Measurements from ENCODE around the gene CD226.

CD226 gene

DNA sequence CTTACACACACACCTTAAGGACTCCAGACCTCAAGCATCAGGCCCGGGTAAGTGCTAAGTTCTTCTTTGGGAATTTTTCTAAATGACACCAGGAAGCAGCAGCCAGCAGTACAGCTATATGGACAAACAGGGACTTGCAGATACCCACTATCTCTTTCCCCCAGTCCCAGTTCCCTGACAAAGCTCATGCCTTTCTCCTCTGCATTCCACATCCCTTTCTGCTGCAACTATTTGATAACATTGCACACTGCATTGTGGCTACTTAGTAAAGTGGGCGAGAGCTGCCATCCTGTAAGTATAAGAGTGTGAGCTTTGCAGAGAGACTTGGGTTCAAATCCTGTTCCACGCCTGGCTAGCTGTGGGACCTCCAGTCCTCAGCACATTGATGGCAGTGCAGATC, 14.0 kb upstream of the CD226 start:
- no peaks in the 10 kb centered on the region for H3F3A ChIP-seq (ENCODE audit: insufficient read depth)
- no peak overlapping the region for H3K4me2 ChIP-seq (ENCODE audit: low read depth, low read length, poor library complexity, severe bottlenecking)
- no peaks in the 10 kb centered on the region for H3K9me3 ChIP-seq (ENCODE audit: insufficient read depth, low read length)
- H3K9me2 ChIP-seq (replicated peaks; ENCODE audit: insufficient read depth, low read length) = no peaks in the 10 kb centered on the region
- no peak overlapping the region for H2AFZ ChIP-seq (ENCODE audit: low read depth, low read length, severe bottlenecking)
- TF ChIP-seq, protein P1, sequence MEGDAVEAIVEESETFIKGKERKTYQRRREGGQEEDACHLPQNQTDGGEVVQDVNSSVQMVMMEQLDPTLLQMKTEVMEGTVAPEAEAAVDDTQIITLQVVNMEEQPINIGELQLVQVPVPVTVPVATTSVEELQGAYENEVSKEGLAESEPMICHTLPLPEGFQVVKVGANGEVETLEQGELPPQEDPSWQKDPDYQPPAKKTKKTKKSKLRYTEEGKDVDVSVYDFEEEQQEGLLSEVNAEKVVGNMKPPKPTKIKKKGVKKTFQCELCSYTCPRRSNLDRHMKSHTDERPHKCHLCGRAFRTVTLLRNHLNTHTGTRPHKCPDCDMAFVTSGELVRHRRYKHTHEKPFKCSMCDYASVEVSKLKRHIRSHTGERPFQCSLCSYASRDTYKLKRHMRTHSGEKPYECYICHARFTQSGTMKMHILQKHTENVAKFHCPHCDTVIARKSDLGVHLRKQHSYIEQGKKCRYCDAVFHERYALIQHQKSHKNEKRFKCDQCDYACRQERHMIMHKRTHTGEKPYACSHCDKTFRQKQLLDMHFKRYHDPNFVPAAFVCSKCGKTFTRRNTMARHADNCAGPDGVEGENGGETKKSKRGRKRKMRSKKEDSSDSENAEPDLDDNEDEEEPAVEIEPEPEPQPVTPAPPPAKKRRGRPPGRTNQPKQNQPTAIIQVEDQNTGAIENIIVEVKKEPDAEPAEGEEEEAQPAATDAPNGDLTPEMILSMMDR (IDR thresholded peaks at IDR 0.05; ENCODE audit: insufficient read depth, low read length, poor library complexity, severe bottlenecking) = no peak
- TF ChIP-seq EZH2phosphoT487 (conservative IDR thresholded peaks at IDR 0.05; ENCODE audit: low read length) = no peak
- H3K27ac ChIP-seq (ENCODE audit: low read depth, low read length) = no peak overlapping the region
- no peaks in the 10 kb centered on the region for H3K36me3 ChIP-seq (ENCODE audit: low read length)
- H3K9ac ChIP-seq (ENCODE audit: low read length) = no peak overlapping the region
- H3K79me2 ChIP-seq (ENCODE audit: insufficient read depth, low read length) = no peaks in the 10 kb centered on the region
- no peaks in the 10 kb centered on the region for H4K20me1 ChIP-seq (ENCODE audit: low read depth, low read length)
- H3K4me3 ChIP-seq (ENCODE audit: insufficient read depth, low read length, poor library complexity, severe bottlenecking) = no peak overlapping the region
- H3K27me3 ChIP-seq (ENCODE audit: low read length) = no peaks in the 10 kb centered on the region

DNA sequence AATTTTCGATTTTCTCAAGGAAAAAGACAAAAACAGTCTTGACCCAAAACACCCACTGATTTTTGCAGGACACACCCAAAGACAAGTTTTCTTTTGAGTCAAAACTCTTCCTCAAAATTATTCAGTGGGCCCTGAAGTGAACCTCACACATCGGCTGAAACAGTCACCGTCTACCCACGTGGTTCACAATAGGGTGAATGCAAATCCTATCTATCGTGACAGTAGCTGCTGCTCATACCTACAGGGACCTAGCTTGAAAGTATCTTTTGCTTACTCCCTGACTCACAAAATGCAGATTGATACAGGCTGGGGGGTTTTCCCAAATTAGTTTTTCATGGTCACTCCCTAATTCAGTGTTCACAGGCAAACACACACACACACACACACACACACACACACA, 10.7 kb upstream of the CD226 start:
- Histone ChIP-seq H3K27ac (ENCODE audit: low read depth, low read length) (no peak overlapping the region), H3K36me3 (ENCODE audit: low read length) (no peaks in the 10 kb centered on the region), H3K27me3 (ENCODE audit: low read length) (no peaks in the 10 kb centered on the region), H3K9me2 (replicated peaks; ENCODE audit: insufficient read depth, low read length) (no peaks in the 10 kb centered on the region), H2AFZ (ENCODE audit: low read depth, low read length, severe bottlenecking) (no peak overlapping the region), H3K4me2 (ENCODE audit: low read depth, low read length, poor library complexity, severe bottlenecking) (no peak overlapping the region), H3F3A (ENCODE audit: insufficient read depth) (no peaks in the 10 kb centered on the region), H3K4me3 (ENCODE audit: insufficient read depth, low read length, poor library complexity, severe bottlenecking) (no peak overlapping the region), H3K9me3 (ENCODE audit: insufficient read depth, low read length) (no peaks in the 10 kb centered on the region), H3K9ac (ENCODE audit: low read length) (no peak overlapping the region), H4K20me1 (ENCODE audit: low read depth, low read length) (no peaks in the 10 kb centered on the region), H3K79me2 (ENCODE audit: insufficient read depth, low read length) (no peaks in the 10 kb centered on the region)
- TF ChIP-seq EZH2phosphoT487 (conservative IDR thresholded peaks at IDR 0.05; ENCODE audit: low read length) = no peak
- TF ChIP-seq, protein P1 (IDR thresholded peaks at IDR 0.05; ENCODE audit: insufficient read depth, low read length, poor library complexity, severe bottlenecking) = no peak

DNA sequence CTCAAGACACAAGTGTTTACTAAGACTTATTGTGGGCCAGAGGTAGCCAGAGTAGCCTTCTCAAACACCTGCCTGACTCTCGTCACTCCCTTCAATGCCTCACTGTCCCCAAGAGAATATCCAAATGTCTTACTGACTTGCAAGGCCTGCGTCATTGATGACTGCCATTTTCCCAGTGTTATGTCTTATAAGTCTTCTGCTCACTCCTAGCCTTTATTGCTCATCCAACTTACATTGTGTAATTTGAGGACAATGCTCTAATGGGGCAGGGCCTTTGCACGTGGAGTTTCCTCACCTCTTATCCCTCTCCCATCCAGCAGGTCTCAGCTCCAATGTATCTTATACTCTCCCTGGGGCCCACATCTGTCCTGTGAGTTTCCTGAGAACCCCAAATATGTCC, 10.1 kb upstream of the CD226 start:
- no peak overlapping the region for H3K9ac ChIP-seq (ENCODE audit: low read length)

DNA sequence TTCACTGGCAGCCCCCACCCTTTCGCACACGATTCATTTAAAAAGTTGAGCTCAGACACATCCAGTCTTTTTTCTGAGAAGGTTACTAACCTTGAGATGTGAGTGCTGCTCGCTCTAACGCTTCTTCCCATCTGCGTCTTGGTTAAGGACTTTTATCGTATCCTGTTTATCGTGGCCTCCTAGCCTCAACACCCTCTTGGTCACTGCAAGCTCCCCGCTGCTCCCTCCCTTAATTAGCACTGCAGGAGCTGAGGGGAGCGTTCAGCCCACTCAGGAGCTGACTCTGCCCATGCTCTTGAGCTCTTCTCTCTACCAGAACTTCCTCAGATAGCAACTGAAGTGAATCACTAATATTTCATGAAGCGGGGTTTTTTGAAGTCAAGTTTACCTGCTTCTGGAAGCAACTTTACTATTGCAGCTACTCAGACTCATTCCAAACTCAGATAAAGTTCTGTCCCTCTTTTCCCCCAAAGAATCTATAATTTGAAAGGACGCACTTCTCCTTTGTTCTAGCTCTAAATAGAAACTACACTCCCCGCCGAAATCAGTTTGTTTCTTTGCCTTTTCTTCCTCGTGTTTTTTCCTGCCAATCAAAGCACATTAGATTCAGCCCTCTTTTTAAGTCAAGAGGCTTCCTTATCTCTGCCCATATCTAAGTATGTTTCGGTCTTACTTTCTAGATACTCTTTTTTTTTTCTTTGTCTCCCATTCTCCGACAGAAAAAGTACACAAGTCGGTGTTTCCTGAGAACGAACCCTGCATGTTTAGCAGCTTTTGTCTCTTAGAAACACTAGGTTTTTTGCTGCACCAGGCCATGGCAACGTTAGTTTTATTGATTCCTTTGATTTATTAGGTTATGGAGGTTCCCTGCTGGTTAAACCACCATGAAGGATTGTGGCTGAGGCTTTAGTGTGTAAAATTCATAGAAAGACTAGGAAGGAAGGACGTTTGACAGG, 9.3 kb upstream of the CD226 start:
- no peaks in the 10 kb centered on the region for H4K20me1 ChIP-seq (ENCODE audit: low read depth, low read length)
- no peak overlapping the region for H3K27ac ChIP-seq (ENCODE audit: low read depth, low read length)
- H3K4me3 ChIP-seq (ENCODE audit: insufficient read depth, low read length, poor library complexity, severe bottlenecking) = no peak overlapping the region
- no peaks in the 10 kb centered on the region for H3K36me3 ChIP-seq (ENCODE audit: low read length)
- H3K4me2 ChIP-seq (ENCODE audit: low read depth, low read length, poor library complexity, severe bottlenecking) = no peak overlapping the region
- no peaks in the 10 kb centered on the region for H3K9me3 ChIP-seq (ENCODE audit: insufficient read depth, low read length)
- no peak overlapping the region for H2AFZ ChIP-seq (ENCODE audit: low read depth, low read length, severe bottlenecking)
- H3F3A ChIP-seq (ENCODE audit: insufficient read depth) = no peaks in the 10 kb centered on the region
- H3K9ac ChIP-seq (ENCODE audit: low read length) = no peak overlapping the region
- no peaks in the 10 kb centered on the region for H3K27me3 ChIP-seq (ENCODE audit: low read length)
- TF ChIP-seq EZH2phosphoT487 (conservative IDR thresholded peaks at IDR 0.05; ENCODE audit: low read length) = no peak
- TF ChIP-seq, protein P1 (IDR thresholded peaks at IDR 0.05; ENCODE audit: insufficient read depth, low read length, poor library complexity, severe bottlenecking) = no peak
- no peaks in the 10 kb centered on the region for H3K79me2 ChIP-seq (ENCODE audit: insufficient read depth, low read length)
- no peaks in the 10 kb centered on the region for H3K9me2 ChIP-seq (replicated peaks; ENCODE audit: insufficient read depth, low read length)

More for the DNA sequence above, 10.1 kb upstream of the CD226 start:
- no peak overlapping the region for H3K4me3 ChIP-seq (ENCODE audit: insufficient read depth, low read length, poor library complexity, severe bottlenecking)
- H2AFZ ChIP-seq (ENCODE audit: low read depth, low read length, severe bottlenecking) = no peak overlapping the region
- H3K79me2 ChIP-seq (ENCODE audit: insufficient read depth, low read length) = no peaks in the 10 kb centered on the region
- no peaks in the 10 kb centered on the region for H3K36me3 ChIP-seq (ENCODE audit: low read length)
- no peaks in the 10 kb centered on the region for H4K20me1 ChIP-seq (ENCODE audit: low read depth, low read length)
- no peaks in the 10 kb centered on the region for H3F3A ChIP-seq (ENCODE audit: insufficient read depth)
- H3K27ac ChIP-seq (ENCODE audit: low read depth, low read length) = no peak overlapping the region
- H3K9me2 ChIP-seq (replicated peaks; ENCODE audit: insufficient read depth, low read length) = no peaks in the 10 kb centered on the region
- no peak overlapping the region for H3K4me2 ChIP-seq (ENCODE audit: low read depth, low read length, poor library complexity, severe bottlenecking)
- no peak for TF ChIP-seq EZH2phosphoT487 (conservative IDR thresholded peaks at IDR 0.05; ENCODE audit: low read length)
- H3K9me3 ChIP-seq (ENCODE audit: insufficient read depth, low read length) = no peaks in the 10 kb centered on the region
- no peaks in the 10 kb centered on the region for H3K27me3 ChIP-seq (ENCODE audit: low read length)

Data from SU-DHL-6 (cell line).